ENCODE data around the gene CCDC14.

The CCDC14 gene

GRCh38 chr3:123876858-123877257 lies 84.2 kb downstream of the CCDC14 start:
- Mint-ChIP-seq H3K27me3 (ENCODE audit: low read depth, poor library complexity) (peaks cover 16% of the 10 kb centered on the region), H3K27ac (no peak overlapping the region), H3K4me1 (peaks cover 5% of the 10 kb centered on the region), H3K9me3 (no peaks in the 10 kb centered on the region), H3K36me3 (ENCODE audit: low read depth) (peaks cover 9% of the 10 kb centered on the region), H3K4me3 (no peak overlapping the region)
- DNase-seq: no peak
- no peak for TF ChIP-seq CTCF (IDR thresholded peaks at IDR 0.05)

- peaks cover 5% of the 10 kb centered on the region for H3K4me1 Mint-ChIP-seq
- no peak overlapping the region for H3K27ac Mint-ChIP-seq
- H3K27me3 Mint-ChIP-seq (ENCODE audit: low read depth, poor library complexity): peaks cover 5% of the 10 kb centered on the region
- H3K36me3 Mint-ChIP-seq (ENCODE audit: low read depth): peaks cover 13% of the 10 kb centered on the region
- DNase-seq: no peak
- no peak for TF ChIP-seq CTCF (IDR thresholded peaks at IDR 0.05)
- peaks cover 10% of the 10 kb centered on the region for H3K9me3 Mint-ChIP-seq
- no peak overlapping the region for H3K4me3 Mint-ChIP-seq
These were observed 88.4 kb downstream of the CCDC14 start for GRCh38 chr3:123872621-123873020.

GRCh38 chr3:123871946-123872345 lies 89.1 kb downstream of the CCDC14 start:
- Mint-ChIP-seq H3K4me3 (no peak overlapping the region), H3K27me3 (ENCODE audit: low read depth, poor library complexity) (peaks cover 6% of the 10 kb centered on the region), H3K4me1 (peaks cover 2% of the 10 kb centered on the region), H3K27ac (no peak overlapping the region), H3K36me3 (ENCODE audit: low read depth) (peaks cover 13% of the 10 kb centered on the region), H3K9me3 (peaks cover 10% of the 10 kb centered on the region)
- TF ChIP-seq CTCF (IDR thresholded peaks at IDR 0.05): no peak
- no peak for DNase-seq

- DNase-seq: no peak
- Mint-ChIP-seq H3K4me3 (no peak overlapping the region), H3K9me3 (peaks cover 10% of the 10 kb centered on the region), H3K4me1 (no peaks in the 10 kb centered on the region), H3K36me3 (ENCODE audit: low read depth) (peaks cover 13% of the 10 kb centered on the region), H3K27ac (no peak overlapping the region), H3K27me3 (ENCODE audit: low read depth, poor library complexity) (peaks cover 6% of the 10 kb centered on the region)
- TF ChIP-seq CTCF (IDR thresholded peaks at IDR 0.05): no peak
These were observed 91.0 kb downstream of the CCDC14 start for GRCh38 chr3:123870033-123870432.

GRCh38 chr3:123869165-123869564 lies 91.9 kb downstream of the CCDC14 start:
- TF ChIP-seq CTCF (IDR thresholded peaks at IDR 0.05): no peak

GRCh38 chr3:123864706-123865105 lies 96.3 kb downstream of the CCDC14 start:
- TF ChIP-seq CTCF (IDR thresholded peaks at IDR 0.05): no peak
- peaks cover 6% of the 10 kb centered on the region for H3K27me3 Mint-ChIP-seq (ENCODE audit: low read depth, poor library complexity)
- H3K27ac Mint-ChIP-seq: no peak overlapping the region
- DNase-seq: no peak
- H3K36me3 Mint-ChIP-seq (ENCODE audit: low read depth): no peaks in the 10 kb centered on the region
- H3K9me3 Mint-ChIP-seq: peaks cover 4% of the 10 kb centered on the region
- H3K4me3 Mint-ChIP-seq: no peak overlapping the region
- H3K4me1 Mint-ChIP-seq: no peaks in the 10 kb centered on the region

More at GRCh38 chr3:123869165-123869564, 91.9 kb downstream of the CCDC14 start:
- no peaks in the 10 kb centered on the region for H3K4me1 Mint-ChIP-seq
- H3K9me3 Mint-ChIP-seq: peaks cover 11% of the 10 kb centered on the region
- no peak for DNase-seq
- no peak overlapping the region for H3K4me3 Mint-ChIP-seq
- no peak overlapping the region for H3K27ac Mint-ChIP-seq
- H3K36me3 Mint-ChIP-seq (ENCODE audit: low read depth): peaks cover 7% of the 10 kb centered on the region
- peaks cover 6% of the 10 kb centered on the region for H3K27me3 Mint-ChIP-seq (ENCODE audit: low read depth, poor library complexity)

Data from nephron progenitor cell (in vitro differentiated cells).